ENCODE measurements around the gene ASIC3. TPM values are rescaled to one million over a fixed set of nuclear protein-coding genes. Genes with fewer than 3 reads are reported as not detected.

The ASIC3 gene
- total RNA-seq, 1 donor from 2014 or later = 5.8 TPM

DNA sequence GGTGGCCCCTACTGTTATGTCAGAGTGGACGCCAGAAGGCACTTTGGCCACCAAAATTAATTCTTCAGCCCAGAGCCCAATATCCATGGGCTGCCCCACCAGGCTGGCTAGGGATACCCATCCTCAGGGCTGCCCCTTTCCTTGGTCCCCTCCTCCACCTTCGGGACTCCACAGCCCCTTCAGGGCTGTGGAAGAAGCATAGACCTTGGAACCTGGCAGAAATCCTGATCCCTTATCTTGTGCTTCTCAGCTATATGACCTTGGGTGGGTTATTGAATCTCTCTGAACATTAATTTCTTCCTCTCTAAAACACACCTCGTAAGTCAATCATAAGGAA, 35.5 kb downstream of the ASIC3 start:
- Mint-ChIP-seq H3K4me3 (ENCODE audit: unreplicated experiment) (peak overlapping the region; percentile 69), H3K27me3 (ENCODE audit: unreplicated experiment) (no peaks in the 10 kb centered on the region), H3K9me3 (ENCODE audit: unreplicated experiment) (no peaks in the 10 kb centered on the region), H3K36me3 (ENCODE audit: unreplicated experiment) (no peaks in the 10 kb centered on the region), H3K27ac (ENCODE audit: unreplicated experiment) (peak overlapping the region; percentile 10), H3K4me1 (ENCODE audit: unreplicated experiment) (peaks cover 53% of the 10 kb centered on the region)
- DNase-seq (ENCODE audit: extremely low spot score, unreplicated experiment) = no peak
- TF ChIP-seq, protein P1, sequence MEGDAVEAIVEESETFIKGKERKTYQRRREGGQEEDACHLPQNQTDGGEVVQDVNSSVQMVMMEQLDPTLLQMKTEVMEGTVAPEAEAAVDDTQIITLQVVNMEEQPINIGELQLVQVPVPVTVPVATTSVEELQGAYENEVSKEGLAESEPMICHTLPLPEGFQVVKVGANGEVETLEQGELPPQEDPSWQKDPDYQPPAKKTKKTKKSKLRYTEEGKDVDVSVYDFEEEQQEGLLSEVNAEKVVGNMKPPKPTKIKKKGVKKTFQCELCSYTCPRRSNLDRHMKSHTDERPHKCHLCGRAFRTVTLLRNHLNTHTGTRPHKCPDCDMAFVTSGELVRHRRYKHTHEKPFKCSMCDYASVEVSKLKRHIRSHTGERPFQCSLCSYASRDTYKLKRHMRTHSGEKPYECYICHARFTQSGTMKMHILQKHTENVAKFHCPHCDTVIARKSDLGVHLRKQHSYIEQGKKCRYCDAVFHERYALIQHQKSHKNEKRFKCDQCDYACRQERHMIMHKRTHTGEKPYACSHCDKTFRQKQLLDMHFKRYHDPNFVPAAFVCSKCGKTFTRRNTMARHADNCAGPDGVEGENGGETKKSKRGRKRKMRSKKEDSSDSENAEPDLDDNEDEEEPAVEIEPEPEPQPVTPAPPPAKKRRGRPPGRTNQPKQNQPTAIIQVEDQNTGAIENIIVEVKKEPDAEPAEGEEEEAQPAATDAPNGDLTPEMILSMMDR (IDR thresholded peaks at IDR 0.05) = no peak

DNA sequence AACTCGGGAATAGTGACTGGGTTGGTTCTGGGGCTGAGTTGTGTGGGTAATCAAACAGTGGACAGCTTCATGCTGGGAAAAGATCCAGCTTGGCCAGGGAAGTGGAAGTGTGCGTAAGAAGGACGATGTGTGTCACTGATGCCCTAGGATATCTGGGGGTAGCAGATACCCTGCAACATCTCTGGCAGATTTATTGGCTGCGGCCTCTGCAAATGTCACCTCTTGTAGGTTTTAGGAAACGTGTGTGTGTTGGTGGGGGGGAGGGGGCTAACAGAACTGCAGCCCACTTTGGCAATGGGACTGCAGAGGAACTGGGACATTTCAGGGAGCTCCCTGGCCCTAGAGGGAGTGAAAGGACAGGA, 37.0 kb downstream of the ASIC3 start:
- Mint-ChIP-seq H3K36me3 (ENCODE audit: unreplicated experiment) (no peaks in the 10 kb centered on the region), H3K9me3 (ENCODE audit: unreplicated experiment) (no peaks in the 10 kb centered on the region), H3K4me1 (ENCODE audit: unreplicated experiment) (peaks cover 55% of the 10 kb centered on the region), H3K27me3 (ENCODE audit: unreplicated experiment) (no peaks in the 10 kb centered on the region), H3K4me3 (ENCODE audit: unreplicated experiment) (peak overlapping the region; percentile 80), H3K27ac (ENCODE audit: unreplicated experiment) (peak overlapping the region; percentile 87)
- TF ChIP-seq, protein P1 (IDR thresholded peaks at IDR 0.05) = no peak
- no peak for DNase-seq (ENCODE audit: extremely low spot score, unreplicated experiment)

DNA sequence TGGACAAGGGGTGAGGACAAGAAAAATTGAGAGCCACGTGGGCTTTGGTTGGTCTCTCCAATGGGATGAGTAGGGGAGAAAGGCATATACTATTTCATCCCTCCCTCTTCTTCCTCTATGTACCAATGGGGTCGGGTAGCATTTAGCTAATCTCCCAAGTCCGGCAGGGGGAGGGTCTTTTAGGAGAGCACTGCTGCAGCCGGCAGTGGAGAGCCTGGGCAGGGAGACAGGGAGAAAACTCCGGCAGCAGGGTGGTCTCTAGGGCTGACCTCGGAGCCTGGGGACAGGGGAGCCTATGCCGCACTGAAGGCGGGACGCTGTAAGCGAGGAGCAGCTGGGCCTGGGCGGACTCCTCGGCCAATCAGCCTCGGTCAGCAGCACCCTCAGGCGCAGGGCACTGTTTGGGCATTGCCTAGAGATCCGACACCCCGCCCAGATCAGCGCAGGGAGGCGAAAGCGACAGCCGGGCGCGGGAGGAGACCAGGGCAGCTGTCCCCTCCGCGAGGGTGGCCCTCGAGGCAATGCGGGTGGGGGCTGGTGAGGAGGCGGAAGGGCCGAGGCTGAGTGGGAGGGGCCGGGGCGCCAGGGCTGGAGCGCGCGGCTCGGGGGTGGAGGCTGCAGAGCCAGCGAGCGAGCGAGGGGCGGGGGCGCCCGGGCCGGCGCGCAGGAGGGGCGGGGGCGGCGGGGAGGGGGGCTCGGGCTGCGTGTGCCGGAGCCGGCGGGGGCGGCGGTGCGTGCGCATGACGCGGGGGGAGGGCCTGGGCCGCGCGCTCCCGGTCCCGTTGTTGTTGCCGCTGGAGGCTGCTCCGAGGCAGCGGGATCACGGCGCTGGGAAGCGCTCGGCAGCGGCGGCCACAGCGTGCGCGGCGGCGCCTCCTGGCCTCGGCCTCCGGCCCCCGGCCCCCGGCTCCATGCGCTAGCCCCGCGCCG, 37.6 kb downstream of the ASIC3 start, which contains the start of gene AGAP3:
TSS of gene AGAP3 (plus strand) at position 785 of the 930 bp plus-strand sequence. CDS start 267 bp downstream, outside the sequence.
- TF ChIP-seq, protein P1 (IDR thresholded peaks at IDR 0.05) = peak; percentile 9
- Mint-ChIP-seq H3K4me3 (ENCODE audit: unreplicated experiment) (peak within 1 kb of the TSS; percentile 84), H3K27me3 (ENCODE audit: unreplicated experiment) (no peaks in the 10 kb centered on the region), H3K27ac (ENCODE audit: unreplicated experiment) (peak within 1 kb of the TSS; percentile 87), H3K9me3 (ENCODE audit: unreplicated experiment) (no peaks in the 10 kb centered on the region), H3K36me3 (ENCODE audit: unreplicated experiment) (no peaks in the 10 kb centered on the region), H3K4me1 (ENCODE audit: unreplicated experiment) (peaks cover 58% of the 10 kb centered on the region)
- peak; percentile 95 for DNase-seq (ENCODE audit: extremely low spot score, unreplicated experiment)

DNA sequence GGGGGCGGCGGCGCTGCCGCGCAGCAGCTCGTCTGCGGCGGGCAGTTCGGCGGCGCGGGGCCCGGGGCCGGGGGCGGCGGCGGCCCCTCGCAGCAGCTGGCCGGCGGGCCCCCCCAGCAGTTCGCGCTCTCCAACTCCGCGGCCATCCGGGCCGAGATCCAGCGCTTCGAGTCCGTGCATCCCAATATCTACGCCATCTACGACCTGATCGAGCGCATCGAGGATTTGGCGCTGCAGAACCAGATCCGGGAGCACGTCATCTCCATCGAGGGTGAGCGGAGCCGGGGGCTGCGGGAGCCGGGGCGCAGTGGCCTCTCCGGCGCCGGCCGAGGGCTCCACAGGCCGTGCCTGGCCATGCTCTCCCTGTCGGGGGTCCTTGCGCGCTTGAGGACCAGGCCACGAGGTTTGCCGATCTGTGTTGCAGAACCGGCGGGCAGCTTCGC, 38.5 kb downstream of the ASIC3 start:
- peak overlapping the region; percentile 69 for H3K27ac Mint-ChIP-seq (ENCODE audit: unreplicated experiment)
- H3K4me3 Mint-ChIP-seq (ENCODE audit: unreplicated experiment) = peak overlapping the region; percentile 84
- no peaks in the 10 kb centered on the region for H3K27me3 Mint-ChIP-seq (ENCODE audit: unreplicated experiment)
- TF ChIP-seq, protein P1 (IDR thresholded peaks at IDR 0.05) = no peak
- H3K9me3 Mint-ChIP-seq (ENCODE audit: unreplicated experiment) = no peaks in the 10 kb centered on the region
- peaks cover 3% of the 10 kb centered on the region for H3K36me3 Mint-ChIP-seq (ENCODE audit: unreplicated experiment)
- peak; percentile 83 for DNase-seq (ENCODE audit: extremely low spot score, unreplicated experiment)
- peaks cover 61% of the 10 kb centered on the region for H3K4me1 Mint-ChIP-seq (ENCODE audit: unreplicated experiment)

DNA sequence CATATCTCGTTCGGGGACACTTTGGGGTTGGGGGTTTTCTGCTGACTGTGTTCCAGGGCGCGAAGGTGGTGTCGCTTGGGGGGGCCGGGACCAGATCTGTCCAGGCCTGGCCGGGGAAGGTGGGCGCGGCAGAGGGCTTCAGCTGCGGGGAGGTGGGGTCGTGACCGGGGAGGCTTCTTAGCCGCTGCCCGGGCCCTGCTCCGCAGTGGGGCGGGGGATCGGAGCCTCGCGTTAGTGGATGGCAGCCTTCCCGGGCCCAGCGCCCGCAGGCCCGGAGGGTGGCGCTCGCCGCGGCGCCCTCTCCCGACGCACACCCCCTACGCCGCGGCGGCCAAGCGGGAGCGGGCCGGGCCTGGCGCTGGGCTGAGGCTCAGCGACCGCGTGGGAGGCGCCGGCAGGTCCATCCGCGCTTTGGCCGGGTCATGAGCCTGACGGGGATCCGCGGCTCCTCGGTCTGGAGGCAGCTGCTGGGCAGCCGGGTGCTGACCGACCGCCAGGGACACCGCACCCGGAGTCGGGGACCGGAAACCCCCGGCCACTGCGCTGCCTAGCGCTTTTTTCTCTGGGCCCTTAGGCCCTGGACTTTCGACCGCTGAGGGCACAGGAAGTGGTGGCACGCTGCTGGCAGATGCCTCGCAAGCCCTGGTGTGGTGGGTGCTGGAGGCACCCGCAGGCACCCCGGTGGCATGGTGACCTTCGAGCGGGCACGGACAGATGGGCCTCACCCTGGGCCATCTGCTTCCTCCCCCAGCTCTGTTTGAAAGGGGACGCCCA, 39.1 kb downstream of the ASIC3 start:
- peaks cover 3% of the 10 kb centered on the region for H3K36me3 Mint-ChIP-seq (ENCODE audit: unreplicated experiment)
- peak overlapping the region; percentile 97 for H3K27ac Mint-ChIP-seq (ENCODE audit: unreplicated experiment)
- no peaks in the 10 kb centered on the region for H3K9me3 Mint-ChIP-seq (ENCODE audit: unreplicated experiment)
- H3K4me3 Mint-ChIP-seq (ENCODE audit: unreplicated experiment) = peak overlapping the region; percentile 84
- no peaks in the 10 kb centered on the region for H3K27me3 Mint-ChIP-seq (ENCODE audit: unreplicated experiment)
- DNase-seq (ENCODE audit: extremely low spot score, unreplicated experiment) = no peak
- peaks cover 58% of the 10 kb centered on the region for H3K4me1 Mint-ChIP-seq (ENCODE audit: unreplicated experiment)
- TF ChIP-seq, protein P1 (IDR thresholded peaks at IDR 0.05) = peak; percentile 48
